ENCODE data around the gene HMG20B.

Gene HMG20B

DNA sequence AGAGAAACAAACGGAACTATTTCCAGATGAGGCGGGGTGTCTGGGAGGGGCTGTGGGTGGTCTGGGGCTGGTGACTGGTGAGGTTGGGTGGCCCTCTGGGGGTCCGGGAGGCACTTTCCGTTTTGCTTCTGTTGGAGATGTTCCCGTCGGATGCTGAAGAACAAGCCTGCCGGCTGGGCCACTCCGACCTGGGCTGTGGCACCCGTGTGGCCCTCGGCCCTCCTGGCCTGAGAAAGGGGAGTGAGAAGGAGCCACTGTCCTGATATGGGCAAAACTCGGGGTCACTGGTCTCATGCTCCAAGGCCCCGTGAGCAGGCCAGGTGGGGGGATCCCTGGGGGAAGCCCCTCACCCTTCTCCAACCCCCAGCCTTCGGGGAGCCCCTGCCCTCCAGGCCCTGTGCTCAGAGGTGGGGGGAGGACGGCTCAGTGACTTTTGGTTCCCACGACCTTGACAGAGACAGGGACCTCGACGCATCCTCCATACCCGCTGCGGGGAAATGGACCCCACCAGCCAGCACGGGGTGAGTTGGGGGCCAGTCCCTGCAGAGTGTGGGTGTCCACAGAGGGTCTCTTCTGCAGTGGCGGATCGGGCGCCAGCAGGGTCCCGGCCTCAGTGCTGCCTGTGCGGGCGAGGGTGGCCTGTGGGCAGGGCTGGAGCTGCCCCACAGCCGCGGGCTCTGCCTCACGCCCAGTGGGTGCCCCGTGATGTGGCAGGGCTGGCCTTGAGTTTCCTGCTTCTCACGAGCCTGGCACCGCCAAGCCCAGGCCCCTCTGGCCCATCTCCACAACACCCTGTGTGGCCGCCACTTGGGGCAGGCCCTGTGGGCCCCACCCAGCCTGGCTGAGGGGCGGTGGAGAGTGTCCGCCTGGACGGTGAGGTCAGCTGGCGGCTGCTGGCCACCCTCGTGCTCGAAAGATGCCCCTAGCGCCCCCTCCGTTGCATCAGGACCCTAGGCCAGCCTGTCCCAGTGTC is 38.3 kb downstream of the HMG20B start:
- Mint-ChIP-seq H3K9me3 (no peaks in the 10 kb centered on the region), H3K4me1 (ENCODE audit: low read depth) (peaks cover 7% of the 10 kb centered on the region), H3K36me3 (ENCODE audit: low read depth) (peaks cover 41% of the 10 kb centered on the region), H3K27me3 (peaks cover 10% of the 10 kb centered on the region), H3K27ac (no peak overlapping the region), H3K4me3 (no peak overlapping the region)
- no peak for DNase-seq

GRCh38 chr19:3611841-3612240 is 39.1 kb downstream of the HMG20B start:
- Mint-ChIP-seq H3K27me3 (peaks cover 10% of the 10 kb centered on the region), H3K4me3 (no peak overlapping the region), H3K4me1 (ENCODE audit: low read depth) (peaks cover 7% of the 10 kb centered on the region), H3K9me3 (no peaks in the 10 kb centered on the region), H3K36me3 (ENCODE audit: low read depth) (peaks cover 44% of the 10 kb centered on the region), H3K27ac (no peak overlapping the region)
- DNase-seq: no peak

DNA sequence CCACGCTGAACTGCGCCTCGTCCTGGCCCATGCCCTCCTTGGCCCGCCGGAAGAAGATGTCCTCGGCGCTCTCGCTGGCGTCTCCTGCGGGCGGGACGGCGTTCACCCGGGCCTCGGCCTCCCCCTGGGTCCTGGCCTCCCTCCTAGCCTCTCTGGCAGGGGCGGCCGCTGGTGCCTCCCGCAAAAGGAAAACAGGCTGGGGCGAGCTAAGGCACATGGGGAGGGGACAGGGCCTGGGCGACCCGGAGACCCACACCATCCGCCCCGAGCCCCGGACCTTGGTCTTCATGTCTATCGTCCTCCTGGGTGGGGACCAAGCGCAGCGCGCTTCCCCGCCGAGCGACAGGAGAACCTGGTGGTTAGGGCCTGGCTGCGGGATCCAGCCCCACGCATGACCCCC is 39.6 kb downstream of the HMG20B start:
- Mint-ChIP-seq H3K36me3 (ENCODE audit: low read depth) (peaks cover 49% of the 10 kb centered on the region), H3K27ac (no peak overlapping the region), H3K4me1 (ENCODE audit: low read depth) (peaks cover 7% of the 10 kb centered on the region), H3K4me3 (no peak overlapping the region), H3K9me3 (no peaks in the 10 kb centered on the region), H3K27me3 (peaks cover 7% of the 10 kb centered on the region)
- DNase-seq: no peak

DNA sequence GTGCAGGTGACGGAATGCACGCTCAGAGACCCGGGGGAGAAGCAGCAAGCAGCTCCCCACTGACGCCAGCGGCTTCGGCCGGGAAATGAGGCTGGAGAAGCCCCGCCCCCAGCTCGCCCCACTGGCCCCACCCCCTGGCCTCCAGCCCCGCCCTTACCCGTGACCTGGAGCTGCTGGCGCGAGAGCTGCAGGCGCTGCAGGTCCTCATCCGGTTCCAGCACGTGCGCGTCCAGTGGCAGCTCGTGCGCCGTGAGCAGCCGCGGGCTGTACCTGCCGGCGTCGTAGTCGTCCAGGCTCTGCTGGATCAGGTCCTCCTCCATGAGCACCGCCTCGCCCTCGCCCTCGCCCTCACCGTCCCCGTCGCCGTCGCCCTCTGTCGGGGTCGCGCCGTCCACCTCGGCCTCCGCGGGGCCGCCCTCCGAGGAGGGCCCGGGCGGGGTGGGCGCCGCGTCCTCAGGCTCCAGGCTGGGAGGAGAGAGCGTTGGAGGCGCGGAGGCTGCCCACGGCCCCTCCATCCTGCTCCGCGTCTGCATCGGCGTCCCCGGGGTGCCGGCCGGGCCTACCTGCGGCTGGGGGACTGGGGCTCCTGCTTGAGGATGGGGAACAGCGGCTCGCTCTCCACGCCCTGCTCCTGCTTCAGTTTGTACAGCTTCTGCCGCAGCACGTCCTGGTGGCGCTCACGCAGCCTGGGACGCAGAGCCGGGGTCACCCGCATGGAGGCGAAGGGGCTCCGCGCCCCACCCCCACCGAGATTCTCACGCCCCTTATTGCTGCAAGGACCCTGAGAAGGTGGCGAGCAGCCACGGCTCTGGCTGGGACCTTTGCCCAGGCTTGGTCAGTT is 40.4 kb downstream of the HMG20B start:
- H3K4me3 Mint-ChIP-seq: no peak overlapping the region
- H3K36me3 Mint-ChIP-seq (ENCODE audit: low read depth): peaks cover 55% of the 10 kb centered on the region
- no peak overlapping the region for H3K27ac Mint-ChIP-seq
- no peak for DNase-seq
- no peaks in the 10 kb centered on the region for H3K9me3 Mint-ChIP-seq
- peaks cover 9% of the 10 kb centered on the region for H3K4me1 Mint-ChIP-seq (ENCODE audit: low read depth)
- peaks cover 2% of the 10 kb centered on the region for H3K27me3 Mint-ChIP-seq

- Mint-ChIP-seq H3K9me3 (no peaks in the 10 kb centered on the region), H3K27ac (no peak overlapping the region), H3K4me1 (ENCODE audit: low read depth) (peaks cover 9% of the 10 kb centered on the region), H3K36me3 (ENCODE audit: low read depth) (peaks cover 63% of the 10 kb centered on the region), H3K4me3 (no peak overlapping the region), H3K27me3 (no peaks in the 10 kb centered on the region)
- no peak for DNase-seq
These were observed 41.3 kb downstream of the HMG20B start for GRCh38 chr19:3613818-3614661.

DNA sequence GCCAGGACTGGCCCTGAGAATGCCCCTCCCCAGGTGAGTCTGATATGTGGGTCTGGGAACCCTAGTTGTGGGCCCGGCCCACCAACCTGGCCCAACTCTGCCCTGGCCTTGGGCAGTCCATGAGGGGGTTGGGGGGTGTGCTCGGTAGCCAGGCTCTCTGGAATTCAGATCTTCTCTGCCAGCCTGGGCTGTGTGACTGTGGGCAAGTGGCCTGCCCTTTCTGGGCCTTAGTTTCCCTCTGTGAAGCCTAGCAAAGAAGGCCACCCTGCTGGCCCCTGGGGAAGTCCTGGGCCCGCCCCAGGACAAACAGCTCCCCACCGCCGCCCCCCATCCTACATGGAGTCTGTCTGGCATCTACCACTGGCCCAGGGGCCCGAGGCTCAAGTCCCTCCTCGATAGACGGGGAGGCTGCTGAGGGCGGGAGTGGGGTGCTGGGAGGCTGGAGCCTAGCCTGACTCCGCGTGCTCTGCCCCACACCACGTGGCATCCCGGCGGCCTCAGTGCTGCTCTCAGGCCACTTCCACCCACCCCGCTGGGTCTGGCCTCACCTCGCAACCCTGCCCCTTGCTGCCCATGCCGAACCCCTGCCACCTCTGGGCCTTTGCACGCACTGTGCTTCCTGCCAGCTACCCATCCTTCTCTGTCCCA is 42.2 kb downstream of the HMG20B start:
- H3K27ac Mint-ChIP-seq: no peak overlapping the region
- DNase-seq: no peak
- H3K9me3 Mint-ChIP-seq: no peaks in the 10 kb centered on the region
- peaks cover 9% of the 10 kb centered on the region for H3K4me1 Mint-ChIP-seq (ENCODE audit: low read depth)
- no peak overlapping the region for H3K4me3 Mint-ChIP-seq
- H3K36me3 Mint-ChIP-seq (ENCODE audit: low read depth): peaks cover 66% of the 10 kb centered on the region
- no peaks in the 10 kb centered on the region for H3K27me3 Mint-ChIP-seq

GRCh38 chr19:3615524-3616135 is 42.9 kb downstream of the HMG20B start:
- peaks cover 9% of the 10 kb centered on the region for H3K4me1 Mint-ChIP-seq (ENCODE audit: low read depth)
- no peak for DNase-seq
- peaks cover 61% of the 10 kb centered on the region for H3K36me3 Mint-ChIP-seq (ENCODE audit: low read depth)
- no peaks in the 10 kb centered on the region for H3K9me3 Mint-ChIP-seq
- no peaks in the 10 kb centered on the region for H3K27me3 Mint-ChIP-seq
- no peak overlapping the region for H3K4me3 Mint-ChIP-seq
- H3K27ac Mint-ChIP-seq: no peak overlapping the region

DNA sequence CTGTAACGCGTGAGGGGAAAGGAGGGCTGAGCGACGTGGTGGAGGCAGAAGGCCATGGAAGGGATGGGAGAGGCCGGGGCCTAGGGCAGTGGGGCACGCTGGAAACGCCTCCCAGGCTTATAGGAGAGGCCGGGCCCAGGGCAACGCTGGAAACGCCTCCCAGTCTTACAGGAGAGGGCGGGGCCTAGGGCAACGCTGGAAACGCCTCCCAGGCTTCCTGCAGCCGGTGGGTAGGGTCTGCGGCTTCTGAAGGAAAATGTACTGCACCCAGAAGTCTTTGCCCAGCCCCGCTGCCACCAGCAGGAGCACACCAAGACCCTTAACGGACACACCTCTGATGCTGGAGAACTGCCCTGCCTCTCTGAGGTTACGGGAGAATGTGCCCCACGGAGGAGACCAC is 44.7 kb downstream of the HMG20B start:
- Mint-ChIP-seq H3K9me3 (no peaks in the 10 kb centered on the region), H3K27ac (no peak overlapping the region), H3K4me3 (no peak overlapping the region), H3K36me3 (ENCODE audit: low read depth) (peaks cover 67% of the 10 kb centered on the region), H3K4me1 (ENCODE audit: low read depth) (peaks cover 9% of the 10 kb centered on the region), H3K27me3 (no peaks in the 10 kb centered on the region)
- no peak for DNase-seq

- peaks cover 9% of the 10 kb centered on the region for H3K4me1 Mint-ChIP-seq (ENCODE audit: low read depth)
- H3K27ac Mint-ChIP-seq: no peak overlapping the region
- H3K36me3 Mint-ChIP-seq (ENCODE audit: low read depth): peaks cover 71% of the 10 kb centered on the region
- H3K9me3 Mint-ChIP-seq: no peaks in the 10 kb centered on the region
- H3K4me3 Mint-ChIP-seq: no peak overlapping the region
- peak; percentile 78 for DNase-seq
- no peaks in the 10 kb centered on the region for H3K27me3 Mint-ChIP-seq
These were observed 45.5 kb downstream of the HMG20B start for GRCh38 chr19:3618144-3618810.

DNA sequence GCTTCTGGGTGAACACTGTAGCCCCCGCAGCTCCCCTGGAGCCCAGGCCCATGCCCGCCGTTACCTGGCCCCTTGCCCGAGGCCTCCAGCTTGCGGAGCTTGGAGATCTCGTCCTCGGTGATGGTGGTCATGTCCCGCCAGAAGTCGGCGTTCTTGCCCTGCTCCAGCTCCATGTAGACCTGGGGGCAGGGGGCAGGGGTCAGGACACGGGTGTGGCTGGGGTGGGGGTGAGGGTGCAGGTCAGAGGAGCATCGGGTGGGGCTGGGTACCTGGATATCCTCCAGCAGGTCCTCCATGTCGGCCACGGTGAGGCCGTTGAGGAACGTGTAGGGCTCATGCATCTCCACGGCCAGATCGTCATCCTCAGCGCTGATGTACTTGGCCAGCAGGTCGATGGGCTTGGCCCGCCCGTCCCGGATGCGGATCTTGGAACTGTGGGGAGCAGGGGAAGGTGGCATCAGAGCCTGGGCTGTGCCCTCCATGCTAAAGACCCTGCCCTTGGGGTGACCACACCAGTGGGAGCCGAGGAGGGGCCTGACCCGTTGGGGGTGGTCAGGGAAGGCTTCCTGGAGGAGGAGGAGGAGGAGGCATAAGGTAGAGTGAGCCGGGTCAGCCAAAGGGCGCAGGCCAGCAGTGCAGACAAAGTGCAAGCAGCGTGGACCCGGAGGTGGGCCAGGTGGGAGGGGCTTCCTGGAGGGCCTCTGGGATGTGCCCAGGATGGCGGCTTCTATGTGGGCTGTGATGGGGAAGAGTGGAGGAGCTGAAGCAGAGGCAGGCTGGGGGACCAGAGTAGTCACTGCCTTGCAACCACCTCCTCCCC is 46.3 kb downstream of the HMG20B start:
- Mint-ChIP-seq H3K36me3 (ENCODE audit: low read depth) (peaks cover 71% of the 10 kb centered on the region), H3K4me1 (ENCODE audit: low read depth) (peaks cover 11% of the 10 kb centered on the region), H3K27me3 (no peaks in the 10 kb centered on the region), H3K9me3 (no peaks in the 10 kb centered on the region), H3K4me3 (no peak overlapping the region), H3K27ac (no peak overlapping the region)
- no peak for DNase-seq

- Mint-ChIP-seq H3K36me3 (ENCODE audit: low read depth) (peaks cover 72% of the 10 kb centered on the region), H3K27ac (no peak overlapping the region), H3K4me1 (ENCODE audit: low read depth) (peaks cover 17% of the 10 kb centered on the region), H3K27me3 (no peaks in the 10 kb centered on the region), H3K9me3 (no peaks in the 10 kb centered on the region), H3K4me3 (no peak overlapping the region)
- DNase-seq: no peak
These were observed 46.9 kb downstream of the HMG20B start for GRCh38 chr19:3619631-3620012.

DNA sequence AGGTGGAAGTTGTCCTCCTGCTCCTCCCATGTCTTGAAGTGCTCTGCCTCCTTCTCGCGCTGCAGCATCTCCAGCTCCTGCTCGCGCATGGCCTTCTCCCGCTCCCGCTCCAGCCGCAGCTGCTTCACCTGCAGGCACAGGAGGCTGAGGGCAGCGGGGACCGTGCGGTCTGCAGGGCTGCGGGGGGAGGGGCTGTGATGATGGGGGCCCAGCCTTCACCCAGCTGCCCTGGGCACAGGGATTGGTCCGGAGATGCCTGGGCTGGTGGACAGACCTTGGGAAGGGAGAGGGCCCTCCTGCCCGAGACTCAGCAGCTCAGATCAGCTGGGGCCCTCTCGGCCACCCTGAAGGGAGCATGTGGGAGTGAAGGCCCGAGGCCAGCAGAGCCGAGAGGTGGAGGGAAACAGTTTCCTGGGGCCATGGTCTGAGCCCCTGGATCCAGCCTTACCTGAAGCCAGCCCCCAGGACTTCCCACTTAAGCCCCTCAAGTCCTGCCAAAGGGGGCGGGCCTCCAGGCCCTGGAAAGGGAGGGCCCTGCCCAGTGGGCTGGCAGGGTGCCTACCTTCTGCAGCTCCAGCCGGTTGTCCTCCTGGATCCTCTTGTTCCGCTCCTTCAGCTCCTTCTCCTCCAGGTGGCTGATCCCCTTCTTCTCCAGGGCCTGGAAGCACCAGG is 47.5 kb downstream of the HMG20B start:
- H3K27ac Mint-ChIP-seq: no peak overlapping the region
- DNase-seq: no peak
- no peak overlapping the region for H3K4me3 Mint-ChIP-seq
- no peaks in the 10 kb centered on the region for H3K27me3 Mint-ChIP-seq
- peaks cover 70% of the 10 kb centered on the region for H3K36me3 Mint-ChIP-seq (ENCODE audit: low read depth)
- H3K4me1 Mint-ChIP-seq (ENCODE audit: low read depth): peaks cover 24% of the 10 kb centered on the region
- no peaks in the 10 kb centered on the region for H3K9me3 Mint-ChIP-seq
